CD4-positive, alpha-beta T cell treated with Interleukin-17A for 1 hour (primary cell): Measurements from ENCODE around the gene RAB1B.

Experiments
- DNase-seq: peaks from one replicate; pipeline ENCODE4 v3.0.0-alpha.2; 2020

The RAB1B gene

GRCh38 chr11:66325263-66325671 is 56.8 kb downstream of the RAB1B start:
- DNase-seq: no peak

GRCh38 chr11:66326261-66327111 is 58.0 kb downstream of the RAB1B start:
- peak; percentile 34 for DNase-seq
